ENCODE data around the gene KCNIP3.

- TF ChIP-seq, protein P1, sequence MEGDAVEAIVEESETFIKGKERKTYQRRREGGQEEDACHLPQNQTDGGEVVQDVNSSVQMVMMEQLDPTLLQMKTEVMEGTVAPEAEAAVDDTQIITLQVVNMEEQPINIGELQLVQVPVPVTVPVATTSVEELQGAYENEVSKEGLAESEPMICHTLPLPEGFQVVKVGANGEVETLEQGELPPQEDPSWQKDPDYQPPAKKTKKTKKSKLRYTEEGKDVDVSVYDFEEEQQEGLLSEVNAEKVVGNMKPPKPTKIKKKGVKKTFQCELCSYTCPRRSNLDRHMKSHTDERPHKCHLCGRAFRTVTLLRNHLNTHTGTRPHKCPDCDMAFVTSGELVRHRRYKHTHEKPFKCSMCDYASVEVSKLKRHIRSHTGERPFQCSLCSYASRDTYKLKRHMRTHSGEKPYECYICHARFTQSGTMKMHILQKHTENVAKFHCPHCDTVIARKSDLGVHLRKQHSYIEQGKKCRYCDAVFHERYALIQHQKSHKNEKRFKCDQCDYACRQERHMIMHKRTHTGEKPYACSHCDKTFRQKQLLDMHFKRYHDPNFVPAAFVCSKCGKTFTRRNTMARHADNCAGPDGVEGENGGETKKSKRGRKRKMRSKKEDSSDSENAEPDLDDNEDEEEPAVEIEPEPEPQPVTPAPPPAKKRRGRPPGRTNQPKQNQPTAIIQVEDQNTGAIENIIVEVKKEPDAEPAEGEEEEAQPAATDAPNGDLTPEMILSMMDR (IDR thresholded peaks at IDR 0.05): no peak
- TF ChIP-seq POLR2A (IDR thresholded peaks at IDR 0.05): no peak
These were observed 29.5 kb upstream of the KCNIP3 start for GRCh38 chr2:95267458-95268210.

All from lower leg skin (tissue), 3 donors.